Pancreas (tissue), 10 donors: ENCODE data around the gene ASTN2. TPM values are rescaled to one million over a fixed set of nuclear protein-coding genes. Genes with fewer than 3 reads are reported as not detected.

Experiments used
- ATAC-seq, 4 donors: fragments of 200-7000 bp; cut with Tn5 transposase; one replicate each; pipeline versions ENCODE4 v1.8.0 to v1.9.1; 2020; ENCODE audit warnings: mild to moderate bottlenecking in 4 of 4, moderate library complexity in 4 of 4
- DNase-seq, 6 donors: peaks; one replicate each; pipeline ENCODE4 v3.0.0-alpha.2; 2020
- FAIRE-seq: peaks from 2 replicates; lab custom pipeline; 2012; peaks lifted over from hg19 to GRCh38; lab: Jason Lieb, UNC
- H3K27ac ChIP-seq, 4 donors: fragments of 200-600 bp; sonication (generic); 1 replicate in 3 of 4; 2 replicates in 1 of 4; pipeline versions ENCODE4 v1.5.0 to v1.8.0; 2020
- H3K27me3 ChIP-seq, 4 donors: fragments of 200-600 bp; one replicate each; pipeline ENCODE4 v1.8.0; 2021
- H3K36me3 ChIP-seq, 3 donors: fragments of 200-600 bp; sonication (generic) in 1 of 3; one replicate each; pipeline versions ENCODE4 v1.5.0 to v1.8.0; 2020 to 2021
- H3K4me1 ChIP-seq, 3 donors: fragments of 200-600 bp; one replicate each; pipeline ENCODE4 v1.8.0; 2021
- H3K4me3 ChIP-seq, 4 donors: fragments of 200-600 bp; sonication (generic) in 2 of 4; one replicate each; pipeline versions ENCODE4 v1.5.0 to v1.8.0; 2020 to 2021
- H3K9me3 ChIP-seq, 4 donors: fragments of 200-600 bp; one replicate each; pipeline ENCODE4 v1.8.0; 2021
- WGBS, 2 donors: extraction: QIAGEN DNeasy Blood & Tissue Kit; methylation state at CpG; one replicate each; pipeline ENCODE4 v1.1.7; 2013; 5-methylcytosine and 5-hydroxymethylcytosine counted together
- intact Hi-C, 3 donors: fragments of 100-400 bp; cut with DNase I; formaldehyde crosslinking; loops; one replicate each; pipeline versions ENCODE4 v1.11.1 to v1.14.2; 2022
- polyA plus RNA-seq, 2 donors: library from polyadenylated mRNA; stranded (reverse); fragments of 200-250 nt; gene quantifications; one replicate each; pipeline ENCODE4 v1.2.3, GENCODE V29; 2013
- total RNA-seq, 6 donors: library from RNA; stranded (reverse); fragmentation: NEBNext Ultra II Directional in 4 of 6; extraction: Animal tissue kit (Norgen Biotek cat#: 25700) in 4 of 6; gene quantifications; one replicate each; pipeline versions ENCODE4 v1.2.1 to v1.2.4, GENCODE V29; 2021 to 2023
- TF ChIP-seq, protein P1 (sequence below), 4 donors: fragments of 200-600 bp; sonication (generic) in 3 of 4; IDR thresholded peaks; one replicate each; pipeline versions ENCODE4 v1.5.0 to v1.8.0; 2021; ENCODE audit warnings: antibody characterized with exemption in 4 of 4
- donor health status: healthy with polysubstance abuse.
- donor health status: DM: no; HTN: no; CAD: no; lungs with moderate emphysema.
- donor health status: DM: no; HTN: no; CAD: no.
- donor health status: control.
- donor health status: control.
- donor health status: Bipolar disorder and iron deficiency.
- donor health status: DM: yes; HTN: yes; CAD: no.
- donor health status: DM: no; HTN: no; CAD: no.
- donor health status: DM: no; HTN: no; CAD: no.
- donor health status: DM: yes; HTN: yes; CAD: no.

The ASTN2 gene
- total and polyA plus RNA-seq, 8 donors = 1.3 to 11.9 (median 6.7) TPM

DNA sequence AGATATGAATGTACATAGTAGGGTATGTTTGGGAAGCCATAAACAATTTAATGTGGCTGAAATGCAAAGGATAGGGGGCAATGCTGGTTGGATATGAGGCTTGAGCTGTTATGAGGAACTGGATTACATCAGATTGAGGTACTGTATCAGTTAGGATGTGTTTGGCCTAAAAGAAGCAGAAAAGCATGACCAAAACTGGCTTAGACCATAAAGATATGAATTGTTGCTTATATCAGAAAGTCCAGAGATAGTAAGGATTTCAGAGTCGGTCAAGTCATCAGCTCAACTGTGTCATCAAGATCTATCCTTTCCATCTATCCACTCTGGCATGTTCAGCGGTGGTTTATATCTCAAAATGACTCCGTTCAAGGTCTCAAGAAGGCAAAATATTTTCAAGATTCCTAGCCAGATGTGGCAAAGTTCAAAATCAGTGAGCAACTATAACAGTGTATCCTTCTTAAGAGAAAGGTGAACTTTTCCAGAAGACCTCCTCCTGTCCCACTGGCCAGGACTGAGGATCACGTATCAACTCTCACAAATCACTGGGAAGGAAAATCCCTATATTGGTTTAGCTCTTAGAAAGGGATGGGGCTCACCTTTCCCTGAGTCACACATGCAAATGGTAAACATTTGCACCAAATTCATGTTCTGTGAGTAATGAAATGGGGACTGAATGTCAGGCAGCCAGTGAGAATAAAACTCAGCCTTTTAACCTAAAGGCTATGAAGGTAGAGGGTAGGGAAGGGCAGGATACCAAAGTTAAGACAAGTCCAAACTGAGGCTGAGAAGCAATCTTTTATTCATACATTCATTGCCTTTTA is 469.9 kb downstream of the ASTN2 start:
- FAIRE-seq (no peak), ATAC-seq (no peak)

DNA sequence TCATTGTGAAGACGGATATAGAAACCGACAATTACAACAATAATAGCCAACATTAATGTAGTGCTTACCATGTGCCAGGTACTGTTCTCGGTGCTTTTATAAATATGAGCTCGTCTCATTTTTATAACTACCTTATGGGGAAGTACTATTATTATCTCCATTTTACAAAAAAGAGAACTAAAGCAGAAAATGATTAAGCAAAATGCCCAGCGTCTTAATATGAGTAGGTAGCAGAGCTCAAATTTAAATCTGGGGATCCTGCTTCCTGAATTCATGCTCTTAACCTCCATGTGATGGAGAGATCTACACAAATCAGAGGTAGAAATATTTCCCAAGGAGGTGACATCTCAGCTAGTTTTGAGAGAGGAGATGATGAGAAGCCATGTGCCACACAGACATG is 470.9 kb downstream of the ASTN2 start:
- H3K36me3 ChIP-seq = no peaks in the 10 kb centered on the region
- TF ChIP-seq, protein P1, sequence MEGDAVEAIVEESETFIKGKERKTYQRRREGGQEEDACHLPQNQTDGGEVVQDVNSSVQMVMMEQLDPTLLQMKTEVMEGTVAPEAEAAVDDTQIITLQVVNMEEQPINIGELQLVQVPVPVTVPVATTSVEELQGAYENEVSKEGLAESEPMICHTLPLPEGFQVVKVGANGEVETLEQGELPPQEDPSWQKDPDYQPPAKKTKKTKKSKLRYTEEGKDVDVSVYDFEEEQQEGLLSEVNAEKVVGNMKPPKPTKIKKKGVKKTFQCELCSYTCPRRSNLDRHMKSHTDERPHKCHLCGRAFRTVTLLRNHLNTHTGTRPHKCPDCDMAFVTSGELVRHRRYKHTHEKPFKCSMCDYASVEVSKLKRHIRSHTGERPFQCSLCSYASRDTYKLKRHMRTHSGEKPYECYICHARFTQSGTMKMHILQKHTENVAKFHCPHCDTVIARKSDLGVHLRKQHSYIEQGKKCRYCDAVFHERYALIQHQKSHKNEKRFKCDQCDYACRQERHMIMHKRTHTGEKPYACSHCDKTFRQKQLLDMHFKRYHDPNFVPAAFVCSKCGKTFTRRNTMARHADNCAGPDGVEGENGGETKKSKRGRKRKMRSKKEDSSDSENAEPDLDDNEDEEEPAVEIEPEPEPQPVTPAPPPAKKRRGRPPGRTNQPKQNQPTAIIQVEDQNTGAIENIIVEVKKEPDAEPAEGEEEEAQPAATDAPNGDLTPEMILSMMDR (IDR thresholded peaks at IDR 0.05) = no peak
- H3K27ac ChIP-seq = no peak overlapping the region
- H3K4me1 ChIP-seq = no peaks in the 10 kb centered on the region
- FAIRE-seq (no peak), DNase-seq (no peak), ATAC-seq (no peak)
- WGBS, 2 donors = 87 to 92% methylated on average over 5 of the region's 5 CpGs
- H3K4me3 ChIP-seq = no peak overlapping the region
- intact Hi-C loops = no loop called here
- no peaks in the 10 kb centered on the region for H3K27me3 ChIP-seq
- no peaks in the 10 kb centered on the region for H3K9me3 ChIP-seq

More for the DNA sequence above, 469.9 kb downstream of the ASTN2 start:
- Histone ChIP-seq H3K27ac (no peak overlapping the region), H3K27me3 (no peaks in the 10 kb centered on the region), H3K4me3 (no peak overlapping the region), H3K4me1 (no peaks in the 10 kb centered on the region), H3K36me3 (no peaks in the 10 kb centered on the region), H3K9me3 (no peaks in the 10 kb centered on the region)
- WGBS, 2 donors = 78 to 86% methylated on average over 4 of the region's 4 CpGs
- intact Hi-C loops = no loop called here
- DNase-seq = no peak
- TF ChIP-seq, protein P1 (IDR thresholded peaks at IDR 0.05) = no peak

DNA sequence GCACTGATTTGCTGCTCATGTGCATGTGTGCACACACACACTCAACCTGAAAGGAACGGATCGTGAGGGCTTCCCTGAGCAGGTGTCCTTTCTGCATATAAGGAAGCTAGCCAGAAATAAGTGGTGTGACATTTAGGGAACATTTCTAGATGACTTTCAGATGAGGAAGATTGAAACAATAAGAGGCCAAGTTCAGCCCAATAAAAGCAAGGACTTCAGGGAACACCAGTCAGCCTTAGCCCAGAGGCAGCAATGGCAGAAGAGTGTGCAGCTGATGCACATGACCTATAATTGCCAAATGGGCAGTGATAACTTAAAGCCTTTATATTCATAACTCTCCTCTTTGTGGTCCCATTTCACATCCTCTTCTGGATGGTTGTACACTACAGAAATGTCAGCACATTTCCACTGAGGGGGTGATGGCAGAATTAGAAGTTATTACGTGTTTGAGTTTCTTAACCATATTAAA is 472.2 kb downstream of the ASTN2 start:
- H3K4me1 ChIP-seq = no peaks in the 10 kb centered on the region
- DNase-seq (no peak), FAIRE-seq (no peak), ATAC-seq (no peak)
- 91 to 97% methylated on average over 3 of the region's 3 CpGs for WGBS, 2 donors
- H3K36me3 ChIP-seq = no peaks in the 10 kb centered on the region
- intact Hi-C loops = no loop called here
- no peak overlapping the region for H3K27ac ChIP-seq
- TF ChIP-seq, protein P1 (IDR thresholded peaks at IDR 0.05) = no peak
- H3K27me3 ChIP-seq = no peaks in the 10 kb centered on the region
- H3K9me3 ChIP-seq = no peaks in the 10 kb centered on the region
- H3K4me3 ChIP-seq = no peak overlapping the region

DNA sequence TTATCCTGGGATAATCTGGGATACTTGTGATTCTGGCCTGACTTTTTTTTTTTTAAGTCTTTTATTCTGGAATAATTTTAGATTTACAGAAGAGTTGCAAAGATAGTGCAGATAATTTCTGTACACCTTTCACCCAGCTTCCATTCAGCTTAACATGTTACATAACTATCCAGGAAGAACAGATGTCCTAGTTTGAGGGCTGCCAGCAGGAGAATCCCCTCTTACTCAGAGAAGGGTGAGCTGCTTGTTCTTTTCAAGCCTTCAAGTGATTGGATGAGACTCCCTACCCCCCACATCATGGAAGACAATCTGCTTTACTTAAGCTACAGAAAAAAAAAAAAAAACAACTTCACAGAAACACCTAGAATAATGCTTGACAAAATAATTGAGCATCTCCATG is 473.6 kb downstream of the ASTN2 start:
- TF ChIP-seq, protein P1 (IDR thresholded peaks at IDR 0.05) = no peak
- no peaks in the 10 kb centered on the region for H3K9me3 ChIP-seq
- H3K27ac ChIP-seq = no peak overlapping the region
- no peak overlapping the region for H3K4me3 ChIP-seq
- FAIRE-seq = no peak
- no peaks in the 10 kb centered on the region for H3K4me1 ChIP-seq
- H3K36me3 ChIP-seq = no peaks in the 10 kb centered on the region
- ATAC-seq = no peak
- H3K27me3 ChIP-seq = no peaks in the 10 kb centered on the region
- DNase-seq = no peak
- intact Hi-C loops = no loop called here

DNA sequence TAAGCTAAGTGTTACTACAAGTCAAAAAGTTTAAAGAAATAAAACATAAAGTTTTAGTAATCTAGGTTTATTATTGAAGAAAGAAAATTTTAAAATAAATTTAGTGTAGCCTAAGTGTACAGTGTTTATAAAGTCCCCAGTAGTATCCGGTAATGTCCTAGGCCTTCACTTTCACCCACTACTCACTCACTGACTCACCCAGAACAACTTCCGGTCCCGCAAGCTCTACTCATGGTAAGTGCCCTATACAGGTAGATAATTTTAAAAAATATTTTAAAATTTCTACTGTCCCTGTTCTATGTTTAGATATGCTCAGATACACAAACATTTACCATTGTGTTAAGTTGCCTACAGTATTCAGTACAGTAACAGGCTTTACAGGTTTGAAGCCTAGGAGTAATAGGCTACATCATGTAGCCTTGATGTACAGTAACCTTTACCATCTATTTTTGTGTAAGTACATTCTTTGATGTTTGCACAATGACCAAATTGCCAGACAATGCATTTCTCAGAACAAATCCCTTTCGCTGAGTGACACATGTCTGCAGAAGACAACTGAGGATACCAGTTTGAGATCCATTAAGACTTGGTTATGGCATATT is 474.1 kb downstream of the ASTN2 start:
- no peaks in the 10 kb centered on the region for H3K27me3 ChIP-seq

More for the DNA sequence above, 474.1 kb downstream of the ASTN2 start:
- 94 to 97% methylated on average over 4 of the region's 4 CpGs for WGBS, 2 donors
- Histone ChIP-seq H3K4me1 (no peaks in the 10 kb centered on the region), H3K9me3 (no peaks in the 10 kb centered on the region), H3K27ac (no peak overlapping the region), H3K4me3 (no peak overlapping the region), H3K36me3 (no peaks in the 10 kb centered on the region)
- intact Hi-C loops = no loop called here
- no peak for FAIRE-seq
- no peak for ATAC-seq
- TF ChIP-seq, protein P1 (IDR thresholded peaks at IDR 0.05) = no peak
- DNase-seq = no peak
